ENCODE data around the gene ESRRB.

DNA sequence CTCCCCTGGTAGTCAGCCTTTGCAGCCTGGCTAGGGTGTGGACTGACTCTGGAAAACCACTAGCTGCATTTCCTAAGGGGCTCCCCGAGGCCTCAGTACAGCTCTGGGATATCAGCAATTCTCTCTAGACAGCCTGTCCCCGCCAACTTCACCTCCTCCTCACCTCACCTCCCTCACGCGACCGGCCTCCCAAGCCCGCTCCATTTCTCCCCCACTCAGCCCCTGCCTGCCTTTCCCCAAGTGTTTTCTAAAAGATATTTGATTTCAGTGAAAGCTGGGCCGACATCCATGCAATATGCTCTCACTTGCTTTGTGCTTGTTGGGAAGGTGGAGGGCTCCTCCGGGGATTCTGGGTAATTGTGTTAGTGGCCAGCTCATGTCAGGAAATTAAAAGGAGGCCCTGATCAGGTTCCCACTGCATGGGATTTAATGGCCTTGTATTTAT, 91.8 kb downstream of the ESRRB start:
- TF ChIP-seq EZH2 (IDR thresholded peaks at IDR 0.05; ENCODE audit: borderline replicate concordance) = no peak
- TF ChIP-seq, protein P1, sequence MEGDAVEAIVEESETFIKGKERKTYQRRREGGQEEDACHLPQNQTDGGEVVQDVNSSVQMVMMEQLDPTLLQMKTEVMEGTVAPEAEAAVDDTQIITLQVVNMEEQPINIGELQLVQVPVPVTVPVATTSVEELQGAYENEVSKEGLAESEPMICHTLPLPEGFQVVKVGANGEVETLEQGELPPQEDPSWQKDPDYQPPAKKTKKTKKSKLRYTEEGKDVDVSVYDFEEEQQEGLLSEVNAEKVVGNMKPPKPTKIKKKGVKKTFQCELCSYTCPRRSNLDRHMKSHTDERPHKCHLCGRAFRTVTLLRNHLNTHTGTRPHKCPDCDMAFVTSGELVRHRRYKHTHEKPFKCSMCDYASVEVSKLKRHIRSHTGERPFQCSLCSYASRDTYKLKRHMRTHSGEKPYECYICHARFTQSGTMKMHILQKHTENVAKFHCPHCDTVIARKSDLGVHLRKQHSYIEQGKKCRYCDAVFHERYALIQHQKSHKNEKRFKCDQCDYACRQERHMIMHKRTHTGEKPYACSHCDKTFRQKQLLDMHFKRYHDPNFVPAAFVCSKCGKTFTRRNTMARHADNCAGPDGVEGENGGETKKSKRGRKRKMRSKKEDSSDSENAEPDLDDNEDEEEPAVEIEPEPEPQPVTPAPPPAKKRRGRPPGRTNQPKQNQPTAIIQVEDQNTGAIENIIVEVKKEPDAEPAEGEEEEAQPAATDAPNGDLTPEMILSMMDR (IDR thresholded peaks at IDR 0.05; ENCODE audit: poor library complexity) = no peak
